Measurements from ENCODE around the gene PRKG1. TPM values are rescaled to one million over a fixed set of nuclear protein-coding genes. Genes with fewer than 3 reads are reported as not detected.

PRKG1 gene
- total RNA-seq, 1 experiment from 2014 or later = 7.4 TPM

DNA sequence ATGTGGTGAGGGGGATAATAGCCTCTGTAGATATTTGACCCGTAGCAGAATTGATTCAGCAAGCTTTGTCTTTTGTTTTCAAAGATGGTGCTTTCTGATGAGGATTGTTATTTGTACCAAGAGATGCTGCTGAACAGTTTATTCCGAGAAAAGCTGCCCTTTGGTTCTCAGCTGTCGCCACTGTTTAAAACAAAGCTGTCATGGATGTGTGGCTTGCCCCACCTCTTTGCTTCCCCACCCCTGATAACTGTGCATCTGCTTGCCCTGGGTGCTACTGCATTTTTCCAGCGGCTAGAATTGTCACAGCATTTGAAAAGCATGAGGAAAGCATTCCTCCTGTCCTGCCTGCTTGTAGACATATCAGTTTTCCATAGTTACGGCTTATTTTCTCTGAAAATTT, 852.0 kb downstream of the PRKG1 start:
- Histone ChIP-seq H3K4me3 (ENCODE audit: low read length) (no peak overlapping the region), H3K9me2 (replicated peaks; ENCODE audit: low read length) (no peaks in the 10 kb centered on the region), H3F3A (ENCODE audit: low read length, unreplicated experiment) (no peaks in the 10 kb centered on the region), H3K27me3 (ENCODE audit: low read length) (no peaks in the 10 kb centered on the region), H3K4me1 (ENCODE audit: insufficient read depth, low read length) (no peaks in the 10 kb centered on the region), H4K20me1 (ENCODE audit: low read length) (no peaks in the 10 kb centered on the region), H3K27ac (ENCODE audit: low read length) (no peak overlapping the region), H3K9me3 (ENCODE audit: low read length) (no peaks in the 10 kb centered on the region), H3K36me3 (ENCODE audit: low read depth, low read length) (no peaks in the 10 kb centered on the region), H3K4me2 (ENCODE audit: low read length) (no peak overlapping the region), H2AFZ (ENCODE audit: low read length) (no peak overlapping the region), H3K79me2 (ENCODE audit: low read length) (no peaks in the 10 kb centered on the region), H3K9ac (ENCODE audit: low read length) (no peak overlapping the region)
- DNase-seq = no peak
- TF ChIP-seq EZH2phosphoT487 (IDR thresholded peaks at IDR 0.05; ENCODE audit: borderline replicate concordance, low read length) = no peak
- TF ChIP-seq EZH2 (IDR thresholded peaks at IDR 0.05; ENCODE audit: low read length, unreplicated experiment) = no peak
- TF ChIP-seq, protein P1, sequence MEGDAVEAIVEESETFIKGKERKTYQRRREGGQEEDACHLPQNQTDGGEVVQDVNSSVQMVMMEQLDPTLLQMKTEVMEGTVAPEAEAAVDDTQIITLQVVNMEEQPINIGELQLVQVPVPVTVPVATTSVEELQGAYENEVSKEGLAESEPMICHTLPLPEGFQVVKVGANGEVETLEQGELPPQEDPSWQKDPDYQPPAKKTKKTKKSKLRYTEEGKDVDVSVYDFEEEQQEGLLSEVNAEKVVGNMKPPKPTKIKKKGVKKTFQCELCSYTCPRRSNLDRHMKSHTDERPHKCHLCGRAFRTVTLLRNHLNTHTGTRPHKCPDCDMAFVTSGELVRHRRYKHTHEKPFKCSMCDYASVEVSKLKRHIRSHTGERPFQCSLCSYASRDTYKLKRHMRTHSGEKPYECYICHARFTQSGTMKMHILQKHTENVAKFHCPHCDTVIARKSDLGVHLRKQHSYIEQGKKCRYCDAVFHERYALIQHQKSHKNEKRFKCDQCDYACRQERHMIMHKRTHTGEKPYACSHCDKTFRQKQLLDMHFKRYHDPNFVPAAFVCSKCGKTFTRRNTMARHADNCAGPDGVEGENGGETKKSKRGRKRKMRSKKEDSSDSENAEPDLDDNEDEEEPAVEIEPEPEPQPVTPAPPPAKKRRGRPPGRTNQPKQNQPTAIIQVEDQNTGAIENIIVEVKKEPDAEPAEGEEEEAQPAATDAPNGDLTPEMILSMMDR (conservative IDR thresholded peaks at IDR 0.05; ENCODE audit: low read depth, low read length) = no peak
- no peak for ATAC-seq
- POLR2A ChIA-PET (ENCODE audit: unreplicated experiment) = no interaction called here
- intact Hi-C loops (cut with micrococcal nuclease) = no loop called here
- CTCF ChIA-PET = no interaction called here
- no TSS peak for BruUV-seq (replicated peaks)

DNA sequence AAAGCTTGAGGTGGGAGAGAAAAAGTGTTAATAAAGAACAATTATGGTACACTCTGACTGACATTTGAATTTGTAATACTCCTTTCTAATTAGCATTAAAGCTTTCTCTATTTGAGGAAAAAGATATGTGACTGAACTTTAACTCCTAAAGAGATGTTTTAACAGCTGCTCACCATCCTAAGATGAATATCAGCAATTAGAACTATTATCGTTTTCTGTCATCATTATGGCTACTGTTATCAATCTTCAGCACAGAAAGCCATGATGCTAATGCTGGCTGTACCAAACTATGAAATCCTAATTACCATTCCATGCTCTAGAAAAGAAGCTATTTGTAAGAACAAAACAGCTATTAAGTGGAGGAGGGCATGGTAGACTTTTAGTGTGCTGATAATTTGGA, 853.9 kb downstream of the PRKG1 start:
- TF ChIP-seq, protein P1 (conservative IDR thresholded peaks at IDR 0.05; ENCODE audit: low read depth, low read length) = no peak
- no peak for TF ChIP-seq EZH2phosphoT487 (IDR thresholded peaks at IDR 0.05; ENCODE audit: borderline replicate concordance, low read length)
- no peak for TF ChIP-seq EZH2 (IDR thresholded peaks at IDR 0.05; ENCODE audit: low read length, unreplicated experiment)
- CTCF ChIA-PET = no interaction called here
- no TSS peak for BruUV-seq (replicated peaks)

DNA sequence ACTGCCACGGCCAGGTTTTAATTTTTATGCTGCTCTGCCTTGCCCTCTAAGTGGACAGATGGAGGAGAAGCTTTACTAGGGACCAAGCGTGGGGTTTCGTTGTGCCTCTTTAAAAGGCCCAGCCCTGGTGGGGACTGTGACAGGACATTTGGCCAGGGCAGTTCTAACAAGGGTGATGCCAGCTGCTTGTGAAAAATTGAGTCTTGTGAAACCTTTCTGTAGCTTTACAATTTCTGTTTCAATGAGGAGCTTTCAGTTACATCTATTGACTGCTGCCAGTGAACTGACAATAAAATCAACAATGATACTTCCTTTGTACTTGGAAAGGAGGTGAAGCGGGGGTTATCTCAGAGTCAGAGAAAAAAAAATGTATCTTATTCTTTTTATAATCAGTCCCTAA, 858.2 kb downstream of the PRKG1 start:
- intact Hi-C loops (cut with micrococcal nuclease) = no loop called here
- no peaks in the 10 kb centered on the region for H3K9me2 ChIP-seq (replicated peaks; ENCODE audit: low read length)
- H3K9ac ChIP-seq (ENCODE audit: low read length) = no peak overlapping the region
- H3K27ac ChIP-seq (ENCODE audit: low read length) = no peak overlapping the region
- ChIA-PET CTCF (no interaction called here), POLR2A (ENCODE audit: unreplicated experiment) (interaction anchor here (0.6 kb wide), 1 partner anchor 891 kb away, joined by 3 read pairs; no protein-coding TSS in a partner anchor)
- H3K36me3 ChIP-seq (ENCODE audit: low read depth, low read length) = no peaks in the 10 kb centered on the region
- TF ChIP-seq EZH2 (IDR thresholded peaks at IDR 0.05; ENCODE audit: low read length, unreplicated experiment) (no peak), EZH2phosphoT487 (IDR thresholded peaks at IDR 0.05; ENCODE audit: borderline replicate concordance, low read length) (no peak)
- TF ChIP-seq, protein P1 (conservative IDR thresholded peaks at IDR 0.05; ENCODE audit: low read depth, low read length) = no peak
- DNase-seq (no peak), ATAC-seq (no peak)
- no peak overlapping the region for H3K4me3 ChIP-seq (ENCODE audit: low read length)
- no peaks in the 10 kb centered on the region for H3K9me3 ChIP-seq (ENCODE audit: low read length)
- no peaks in the 10 kb centered on the region for H3K79me2 ChIP-seq (ENCODE audit: low read length)
- BruUV-seq (replicated peaks) = no TSS peak
- H3K4me1 ChIP-seq (ENCODE audit: insufficient read depth, low read length) = no peaks in the 10 kb centered on the region
- no peaks in the 10 kb centered on the region for H4K20me1 ChIP-seq (ENCODE audit: low read length)
- no peak overlapping the region for H2AFZ ChIP-seq (ENCODE audit: low read length)
- H3K4me2 ChIP-seq (ENCODE audit: low read length) = no peak overlapping the region
- H3K27me3 ChIP-seq (ENCODE audit: low read length) = no peaks in the 10 kb centered on the region
- no peaks in the 10 kb centered on the region for H3F3A ChIP-seq (ENCODE audit: low read length, unreplicated experiment)

More for the DNA sequence above, 853.9 kb downstream of the PRKG1 start:
- Histone ChIP-seq H3K4me2 (ENCODE audit: low read length) (no peak overlapping the region), H4K20me1 (ENCODE audit: low read length) (no peaks in the 10 kb centered on the region), H3K4me3 (ENCODE audit: low read length) (no peak overlapping the region), H3K9ac (ENCODE audit: low read length) (no peak overlapping the region), H3K27me3 (ENCODE audit: low read length) (no peaks in the 10 kb centered on the region), H3K36me3 (ENCODE audit: low read depth, low read length) (no peaks in the 10 kb centered on the region), H2AFZ (ENCODE audit: low read length) (no peak overlapping the region), H3K9me3 (ENCODE audit: low read length) (no peaks in the 10 kb centered on the region), H3K9me2 (replicated peaks; ENCODE audit: low read length) (no peaks in the 10 kb centered on the region), H3F3A (ENCODE audit: low read length, unreplicated experiment) (no peaks in the 10 kb centered on the region), H3K79me2 (ENCODE audit: low read length) (no peaks in the 10 kb centered on the region), H3K27ac (ENCODE audit: low read length) (no peak overlapping the region), H3K4me1 (ENCODE audit: insufficient read depth, low read length) (no peaks in the 10 kb centered on the region)
- ATAC-seq (no peak), DNase-seq (no peak)
- POLR2A ChIA-PET (ENCODE audit: unreplicated experiment) = no interaction called here
- intact Hi-C loops (cut with micrococcal nuclease) = no loop called here
